Hematopoietic multipotent progenitor cell (in vitro differentiated cells): ENCODE measurements around the gene AHDC1. TPM values are rescaled to one million over a fixed set of nuclear protein-coding genes. Genes with fewer than 3 reads are reported as not detected.

Source experiments
- DNase-seq, 3 donors: peaks; one replicate each; pipeline ENCODE4 v3.0.0-alpha.2; 2011 to 2015; ENCODE audit warnings: low read depth in 2 of 3, low spot score in 2 of 3
- total RNA-seq: library from RNA; depleted of rRNA; stranded (reverse); fragments of >200 nt; gene quantifications from one replicate; pipeline ENCODE4 v1.2.3, GENCODE V29; 2012

The AHDC1 gene
- total RNA-seq, 1 donor, result 20.5 TPM

DNA sequence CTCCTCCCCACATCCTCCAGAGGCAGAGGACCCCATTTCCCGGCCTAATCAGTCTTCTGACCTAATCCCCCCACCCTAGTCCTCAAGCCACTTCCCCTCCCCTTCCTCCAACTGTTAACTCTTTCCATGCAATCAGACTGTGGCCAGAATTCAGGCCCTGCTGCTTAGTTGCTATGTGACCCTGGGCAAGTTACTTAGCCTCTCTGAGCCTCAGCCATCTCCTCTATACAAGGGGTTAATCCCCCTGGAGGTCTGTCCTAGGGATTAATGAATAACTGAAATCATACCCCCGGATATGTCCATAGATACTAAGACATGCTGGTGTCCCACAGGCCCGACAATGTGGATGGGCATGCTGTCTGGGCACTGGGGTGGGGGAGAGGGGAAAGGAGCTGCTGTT lies 18.3 kb downstream of the AHDC1 start:
- DNase-seq, result no peak

- DNase-seq, result no peak
Observed at GRCh38 chr1:27584453-27584852, 19.5 kb downstream of the AHDC1 start.

GRCh38 chr1:27583479-27583878 lies 20.5 kb downstream of the AHDC1 start:
- no peak for DNase-seq

GRCh38 chr1:27581823-27582243 lies 22.1 kb downstream of the AHDC1 start:
- no peak for DNase-seq

GRCh38 chr1:27577504-27578188 lies 26.3 kb downstream of the AHDC1 start:
- no peak for DNase-seq

DNA sequence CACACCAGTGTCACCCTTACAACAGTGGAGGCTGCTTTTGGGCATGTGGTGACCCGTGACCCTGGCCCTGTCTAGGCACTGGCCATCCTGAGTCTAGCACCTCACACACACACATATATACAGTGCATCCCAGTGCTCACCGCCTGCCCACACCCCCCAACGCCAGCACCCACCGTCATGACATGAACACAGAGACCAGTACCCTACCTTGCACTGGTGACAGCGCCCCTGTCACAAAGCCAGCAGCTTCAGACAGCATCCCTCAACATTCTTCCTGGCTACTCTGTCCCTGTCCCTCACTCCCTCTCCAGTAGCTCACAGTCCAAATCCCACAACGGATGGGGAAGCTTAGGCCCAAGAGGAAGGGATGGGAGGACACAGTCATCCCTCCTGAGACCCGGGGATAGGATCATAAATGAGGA lies 27.1 kb downstream of the AHDC1 start:
- no peak for DNase-seq

GRCh38 chr1:27575840-27576331 lies 28.1 kb downstream of the AHDC1 start:
- no peak for DNase-seq

DNA sequence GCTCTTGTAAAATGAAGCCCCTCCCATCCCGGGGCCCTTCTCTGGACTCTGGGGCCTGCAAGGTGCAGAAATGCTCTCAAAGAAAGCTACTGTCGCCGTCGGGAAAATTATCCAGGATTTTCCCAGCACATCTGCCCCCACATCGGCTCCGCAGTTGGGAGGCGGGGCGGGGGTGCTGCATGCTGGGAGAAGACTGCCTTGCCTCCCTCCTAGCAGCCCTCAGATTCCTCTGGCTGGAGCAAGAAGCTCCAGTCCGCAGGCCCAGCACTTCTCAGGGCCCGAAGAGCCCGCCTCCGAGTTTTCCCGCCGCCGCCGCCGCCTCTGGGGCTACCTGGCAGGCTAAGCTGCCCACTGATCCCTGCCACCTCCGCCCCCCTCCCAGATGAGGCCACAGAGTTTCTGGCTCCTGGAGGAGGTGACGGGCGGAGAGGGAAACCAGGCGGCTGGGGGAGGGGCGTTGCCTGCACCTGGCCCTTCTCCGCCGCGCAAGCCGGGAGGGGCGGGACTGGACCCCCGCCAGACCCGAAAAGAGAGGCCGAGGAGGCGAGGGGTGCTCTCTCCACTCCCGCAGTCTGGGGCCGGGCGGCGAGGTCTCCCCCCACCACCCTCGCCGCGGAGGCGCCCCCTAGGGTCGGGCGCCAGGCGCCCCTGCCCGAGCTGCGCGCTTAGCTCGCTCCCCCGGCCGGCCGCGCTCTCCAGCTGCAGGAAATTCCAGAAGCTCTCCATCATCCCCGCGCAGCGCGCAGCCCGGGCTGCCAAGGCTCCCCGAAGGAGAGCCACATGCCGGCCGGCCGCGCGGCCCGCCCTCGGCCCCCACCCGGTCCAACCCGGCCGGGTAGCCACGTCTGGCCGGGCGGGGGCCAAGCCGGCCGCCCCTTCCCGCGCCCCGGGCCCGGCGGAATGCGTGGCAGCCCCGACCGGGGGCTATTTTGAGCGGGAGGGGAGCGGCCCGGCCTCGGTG lies 28.8 kb downstream of the AHDC1 start:
- peak in 1 of 3 donors; percentile 36 for DNase-seq

DNA sequence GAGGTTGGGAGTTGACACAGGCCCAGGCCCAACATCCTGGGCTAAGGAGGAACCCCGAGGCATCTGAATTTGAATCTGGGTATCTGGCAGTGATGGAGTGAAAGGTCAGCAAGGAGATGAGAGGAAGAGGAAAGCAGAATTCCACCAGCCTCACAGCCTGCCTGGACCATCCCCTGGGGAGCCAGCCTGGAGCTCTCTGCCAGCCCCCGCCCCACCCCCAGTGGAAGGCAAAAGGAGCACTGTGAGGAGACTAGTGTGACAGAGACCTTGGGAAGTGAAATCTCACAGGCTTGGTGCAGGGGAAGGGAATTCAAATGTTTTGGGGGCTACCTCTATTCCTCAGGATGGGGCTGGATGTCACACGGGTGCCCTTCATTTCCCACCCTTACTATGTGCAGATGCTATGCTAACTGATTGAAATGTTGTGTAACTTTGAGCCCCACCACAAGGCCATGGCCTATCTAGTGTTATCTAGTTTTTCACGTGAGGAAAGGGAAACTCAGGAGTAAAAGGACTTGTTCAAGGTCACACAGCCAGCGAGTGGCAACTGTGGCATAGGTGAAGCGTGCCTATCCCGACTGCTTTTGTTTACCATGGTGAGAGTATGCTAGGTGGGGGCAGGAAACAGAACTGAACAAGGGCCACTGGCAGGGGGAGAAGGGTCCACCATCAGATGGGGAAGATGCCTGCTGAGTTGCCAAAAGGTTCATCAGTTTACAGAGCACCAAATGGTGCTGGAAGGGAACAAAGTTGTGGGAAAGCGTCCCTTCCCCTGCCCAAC lies 29.8 kb downstream of the AHDC1 start:
- DNase-seq, result no peak

DNA sequence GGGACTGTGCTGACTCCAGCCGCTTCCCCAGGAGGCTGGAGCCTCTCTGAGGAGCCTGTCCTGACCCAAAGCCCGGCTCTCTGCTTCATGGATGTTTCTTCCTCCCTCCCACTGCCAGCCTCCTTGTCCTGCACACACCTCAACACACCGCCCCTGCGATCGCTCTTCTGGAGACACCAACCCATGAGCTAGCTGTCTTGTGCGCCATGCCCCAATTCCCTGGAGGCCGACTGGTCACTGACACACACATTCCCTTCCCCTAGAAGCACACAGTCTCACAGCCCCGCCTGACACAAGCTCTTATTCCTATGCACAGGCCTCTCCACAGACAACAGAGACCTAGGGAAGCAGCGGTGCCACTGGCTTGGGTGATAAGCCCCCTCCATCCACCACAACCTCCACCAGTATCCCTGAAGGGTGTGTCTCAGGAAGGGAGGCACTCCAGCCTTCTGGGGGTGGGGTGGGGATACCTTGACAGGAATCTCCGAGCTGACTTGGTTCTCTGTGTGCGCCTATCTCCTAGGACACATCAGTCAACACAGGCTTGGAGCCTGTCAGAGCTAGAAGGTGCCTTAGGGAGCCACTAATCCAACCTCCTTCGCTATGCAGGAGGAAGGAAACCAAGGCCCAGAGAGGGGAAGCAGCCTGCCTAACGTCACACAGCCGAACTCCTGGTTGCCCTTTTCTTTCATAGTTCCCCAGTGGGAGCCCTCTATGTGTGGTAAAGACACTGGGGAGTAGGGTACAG lies 31.1 kb downstream of the AHDC1 start:
- DNase-seq, result no peak

GRCh38 chr1:27572019-27572678 lies 31.8 kb downstream of the AHDC1 start:
- no peak for DNase-seq

- DNase-seq, result peak in 1 of 3 donors; percentile 46
Observed at GRCh38 chr1:27571439-27572018, 32.4 kb downstream of the AHDC1 start.

- no peak for DNase-seq
Observed at GRCh38 chr1:27570784-27571183, 33.2 kb downstream of the AHDC1 start.

- DNase-seq, result no peak
Observed at GRCh38 chr1:27570356-27570755, 33.6 kb downstream of the AHDC1 start.

- DNase-seq, result no peak
Observed at GRCh38 chr1:27569506-27570291, 34.2 kb downstream of the AHDC1 start.

- DNase-seq, result no peak
Observed at GRCh38 chr1:27569088-27569460, 34.9 kb downstream of the AHDC1 start.

GRCh38 chr1:27568300-27569087 lies 35.5 kb downstream of the AHDC1 start:
- DNase-seq, result peak; percentile 88 to 96 (median 95)

DNA sequence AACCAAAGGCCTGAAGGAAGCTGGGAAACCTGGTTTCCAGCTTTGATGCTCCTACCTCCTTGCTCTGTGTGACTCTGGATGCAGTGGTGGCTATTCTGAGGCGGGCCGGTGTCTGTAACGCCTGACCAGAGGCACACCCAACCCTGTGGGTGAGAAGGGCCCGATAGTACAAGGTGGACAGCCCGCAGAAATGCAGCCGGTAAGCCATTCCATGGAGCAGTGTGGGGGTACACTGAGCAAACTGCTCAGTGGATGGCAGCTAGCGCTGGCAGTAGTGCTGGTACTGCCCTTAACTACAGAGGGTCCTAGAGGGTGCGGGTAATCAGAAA lies 36.0 kb downstream of the AHDC1 start:
- DNase-seq, result no peak
